ENCODE data around the gene P2RY8.

P2RY8 gene

GRCh38 chrX:1442016-1442665 lies 94.8 kb downstream of the P2RY8 start:
- H3F3A ChIP-seq (ENCODE audit: insufficient read depth, low read length): no peaks in the 10 kb centered on the region
- H3K36me3 ChIP-seq (replicated peaks; ENCODE audit: insufficient read depth, low read length): no peaks in the 10 kb centered on the region
- no peaks in the 10 kb centered on the region for H3K9me2 ChIP-seq (replicated peaks; ENCODE audit: insufficient read depth, low read length)
- no peak overlapping the region for H3K9ac ChIP-seq (ENCODE audit: low read length)
- DNase-seq: no peak
- TF ChIP-seq EZH2 (optimal IDR thresholded peaks at IDR 0.05; ENCODE audit: low read depth, low read length): no peak
- no peak for TF ChIP-seq EZH2phosphoT487 (IDR thresholded peaks at IDR 0.05; ENCODE audit: low read length)
- TF ChIP-seq CTCF (IDR thresholded peaks at IDR 0.05; ENCODE audit: low read length): no peak
- H3K9me3 ChIP-seq (replicated peaks; ENCODE audit: insufficient read depth, low read length): no peaks in the 10 kb centered on the region
- H2AFZ ChIP-seq (ENCODE audit: low read length): no peak overlapping the region
- no peaks in the 10 kb centered on the region for H3K27me3 ChIP-seq (replicated peaks; ENCODE audit: insufficient read depth, low read length)
- H3K4me3 ChIP-seq (ENCODE audit: low read length): no peak overlapping the region
- no peaks in the 10 kb centered on the region for H3K4me1 ChIP-seq (ENCODE audit: low read length)
- no peak overlapping the region for H3K4me2 ChIP-seq (ENCODE audit: low read depth, low read length)
- peaks cover 3% of the 10 kb centered on the region; the same call in 1 of the 2 replicates for H3K79me2 ChIP-seq (ENCODE audit: low read length)
- no peak overlapping the region for H3K27ac ChIP-seq (ENCODE audit: low read length)
- no peaks in the 10 kb centered on the region for H4K20me1 ChIP-seq (ENCODE audit: insufficient read depth, low read length)

- H4K20me1 ChIP-seq (ENCODE audit: insufficient read depth, low read length): no peaks in the 10 kb centered on the region
- H3K4me1 ChIP-seq (ENCODE audit: low read length): no peaks in the 10 kb centered on the region
- no peaks in the 10 kb centered on the region for H3K9me2 ChIP-seq (replicated peaks; ENCODE audit: insufficient read depth, low read length)
- no peak overlapping the region for H2AFZ ChIP-seq (ENCODE audit: low read length)
- DNase-seq: no peak
- H3K9ac ChIP-seq (ENCODE audit: low read length): no peak overlapping the region
- H3K27ac ChIP-seq (ENCODE audit: low read length): no peak overlapping the region
- H3K4me2 ChIP-seq (ENCODE audit: low read depth, low read length): no peak overlapping the region
- H3K4me3 ChIP-seq (ENCODE audit: low read length): no peak overlapping the region
- H3F3A ChIP-seq (ENCODE audit: insufficient read depth, low read length): no peaks in the 10 kb centered on the region
- no peaks in the 10 kb centered on the region for H3K79me2 ChIP-seq (ENCODE audit: low read length)
- H3K27me3 ChIP-seq (replicated peaks; ENCODE audit: insufficient read depth, low read length): no peaks in the 10 kb centered on the region
- TF ChIP-seq EZH2phosphoT487 (IDR thresholded peaks at IDR 0.05; ENCODE audit: low read length): no peak
- no peak for TF ChIP-seq CTCF (IDR thresholded peaks at IDR 0.05; ENCODE audit: low read length)
- TF ChIP-seq EZH2 (optimal IDR thresholded peaks at IDR 0.05; ENCODE audit: low read depth, low read length): no peak
- H3K9me3 ChIP-seq (replicated peaks; ENCODE audit: insufficient read depth, low read length): no peaks in the 10 kb centered on the region
- no peaks in the 10 kb centered on the region for H3K36me3 ChIP-seq (replicated peaks; ENCODE audit: insufficient read depth, low read length)
Measured at GRCh38 chrX:1440506-1440905, 96.5 kb downstream of the P2RY8 start.

- Histone ChIP-seq H3K79me2 (ENCODE audit: low read length) (no peaks in the 10 kb centered on the region), H3F3A (ENCODE audit: insufficient read depth, low read length) (no peaks in the 10 kb centered on the region), H3K4me2 (ENCODE audit: low read depth, low read length) (no peak overlapping the region), H2AFZ (ENCODE audit: low read length) (no peak overlapping the region), H3K9ac (ENCODE audit: low read length) (no peak overlapping the region), H3K9me2 (replicated peaks; ENCODE audit: insufficient read depth, low read length) (no peaks in the 10 kb centered on the region), H4K20me1 (ENCODE audit: insufficient read depth, low read length) (no peaks in the 10 kb centered on the region), H3K9me3 (replicated peaks; ENCODE audit: insufficient read depth, low read length) (no peaks in the 10 kb centered on the region), H3K27ac (ENCODE audit: low read length) (no peak overlapping the region), H3K4me1 (ENCODE audit: low read length) (no peaks in the 10 kb centered on the region), H3K4me3 (ENCODE audit: low read length) (no peak overlapping the region), H3K36me3 (replicated peaks; ENCODE audit: insufficient read depth, low read length) (no peaks in the 10 kb centered on the region), H3K27me3 (replicated peaks; ENCODE audit: insufficient read depth, low read length) (no peaks in the 10 kb centered on the region)
- no peak for TF ChIP-seq EZH2phosphoT487 (IDR thresholded peaks at IDR 0.05; ENCODE audit: low read length)
- TF ChIP-seq CTCF (IDR thresholded peaks at IDR 0.05; ENCODE audit: low read length): no peak
- no peak for TF ChIP-seq EZH2 (optimal IDR thresholded peaks at IDR 0.05; ENCODE audit: low read depth, low read length)
- no peak for DNase-seq
Measured at GRCh38 chrX:1435241-1435895, 101.6 kb downstream of the P2RY8 start.

Data from MM.1S (cell line).